ENCODE measurements around the gene KCNJ12.
"Not testable (repeated sequence)": the region's sequence is repeated elsewhere in the genome, so short reads cannot be mapped to it uniquely, and the experiment has no call there.

GRCh38 chr17:21416471-21416981, 40.4 kb downstream of the KCNJ12 start:
- TF ChIP-seq POLR2A, CTCF (IDR thresholded peaks at IDR 0.05): not testable (repeated sequence)
